ENCODE results near the gene RFC5.

RFC5 gene

DNA sequence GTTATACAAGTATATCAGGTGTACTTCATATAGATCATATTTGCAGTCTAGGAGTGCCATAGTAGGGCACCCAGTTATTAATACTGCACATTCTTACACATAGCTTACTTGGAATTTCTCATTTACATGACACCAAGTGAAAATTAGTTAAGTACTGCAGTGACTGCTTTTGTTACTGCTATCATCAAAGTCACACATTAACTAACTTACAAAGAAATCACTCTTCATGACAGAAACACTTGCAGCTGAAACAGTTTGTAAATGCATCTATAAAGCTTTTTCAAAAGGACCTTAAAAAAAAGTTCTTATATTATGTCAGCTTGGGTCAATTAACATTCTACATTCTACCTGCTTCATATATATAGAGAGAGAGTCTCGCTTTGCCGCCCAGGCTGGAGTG is 17.8 kb upstream of the RFC5 start:
- TF ChIP-seq, protein P1, sequence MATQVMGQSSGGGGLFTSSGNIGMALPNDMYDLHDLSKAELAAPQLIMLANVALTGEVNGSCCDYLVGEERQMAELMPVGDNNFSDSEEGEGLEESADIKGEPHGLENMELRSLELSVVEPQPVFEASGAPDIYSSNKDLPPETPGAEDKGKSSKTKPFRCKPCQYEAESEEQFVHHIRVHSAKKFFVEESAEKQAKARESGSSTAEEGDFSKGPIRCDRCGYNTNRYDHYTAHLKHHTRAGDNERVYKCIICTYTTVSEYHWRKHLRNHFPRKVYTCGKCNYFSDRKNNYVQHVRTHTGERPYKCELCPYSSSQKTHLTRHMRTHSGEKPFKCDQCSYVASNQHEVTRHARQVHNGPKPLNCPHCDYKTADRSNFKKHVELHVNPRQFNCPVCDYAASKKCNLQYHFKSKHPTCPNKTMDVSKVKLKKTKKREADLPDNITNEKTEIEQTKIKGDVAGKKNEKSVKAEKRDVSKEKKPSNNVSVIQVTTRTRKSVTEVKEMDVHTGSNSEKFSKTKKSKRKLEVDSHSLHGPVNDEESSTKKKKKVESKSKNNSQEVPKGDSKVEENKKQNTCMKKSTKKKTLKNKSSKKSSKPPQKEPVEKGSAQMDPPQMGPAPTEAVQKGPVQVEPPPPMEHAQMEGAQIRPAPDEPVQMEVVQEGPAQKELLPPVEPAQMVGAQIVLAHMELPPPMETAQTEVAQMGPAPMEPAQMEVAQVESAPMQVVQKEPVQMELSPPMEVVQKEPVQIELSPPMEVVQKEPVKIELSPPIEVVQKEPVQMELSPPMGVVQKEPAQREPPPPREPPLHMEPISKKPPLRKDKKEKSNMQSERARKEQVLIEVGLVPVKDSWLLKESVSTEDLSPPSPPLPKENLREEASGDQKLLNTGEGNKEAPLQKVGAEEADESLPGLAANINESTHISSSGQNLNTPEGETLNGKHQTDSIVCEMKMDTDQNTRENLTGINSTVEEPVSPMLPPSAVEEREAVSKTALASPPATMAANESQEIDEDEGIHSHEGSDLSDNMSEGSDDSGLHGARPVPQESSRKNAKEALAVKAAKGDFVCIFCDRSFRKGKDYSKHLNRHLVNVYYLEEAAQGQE (IDR thresholded peaks at IDR 0.05; ENCODE audit: insufficient read depth in 1 of 2, low read depth in 2 of 2, low read length in 2 of 2), result no peak
- TF ChIP-seq FOXP2 (optimal IDR thresholded peaks at IDR 0.05; ENCODE audit: borderline replicate concordance, extremely low read depth, extremely low read length, insufficient read depth) (no peak), SIN3A (IDR thresholded peaks at IDR 0.05; ENCODE audit: borderline replicate concordance, insufficient read depth, low read length) (no peak), TAF1 (IDR thresholded peaks at IDR 0.05; ENCODE audit: borderline replicate concordance, insufficient read depth, low read length) (no peak), POLR2AphosphoS5 (IDR thresholded peaks at IDR 0.05; ENCODE audit: low read depth, low read length) (no peak)

DNA sequence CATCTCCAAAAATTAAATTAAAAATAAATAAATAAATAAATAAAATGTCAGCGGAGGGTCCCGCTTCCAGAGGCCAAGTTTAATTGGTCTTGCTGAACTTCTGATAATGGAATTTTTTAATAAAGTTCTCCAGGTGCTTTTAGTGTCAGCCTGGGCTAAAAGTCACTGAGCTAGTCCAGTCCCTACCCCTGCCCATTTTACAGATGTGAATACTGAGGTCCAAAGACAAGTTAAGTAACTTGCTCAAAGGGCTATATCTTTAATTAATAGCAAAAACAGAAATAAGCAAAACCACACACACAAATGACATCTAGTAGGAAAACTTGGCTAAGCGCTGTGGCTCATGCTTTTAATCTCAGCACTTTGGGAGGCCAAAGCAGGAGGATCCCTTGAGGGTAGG is 5.6 kb upstream of the RFC5 start:
- TF ChIP-seq POLR2AphosphoS5 (IDR thresholded peaks at IDR 0.05; ENCODE audit: low read depth, low read length) (no peak), SIN3A (IDR thresholded peaks at IDR 0.05; ENCODE audit: borderline replicate concordance, insufficient read depth, low read length) (no peak), FOXP2 (optimal IDR thresholded peaks at IDR 0.05; ENCODE audit: borderline replicate concordance, extremely low read depth, extremely low read length, insufficient read depth) (no peak), TAF1 (IDR thresholded peaks at IDR 0.05; ENCODE audit: borderline replicate concordance, insufficient read depth, low read length) (no peak)
- TF ChIP-seq, protein P1 (IDR thresholded peaks at IDR 0.05; ENCODE audit: insufficient read depth in 1 of 2, low read depth in 2 of 2, low read length in 2 of 2), result no peak

DNA sequence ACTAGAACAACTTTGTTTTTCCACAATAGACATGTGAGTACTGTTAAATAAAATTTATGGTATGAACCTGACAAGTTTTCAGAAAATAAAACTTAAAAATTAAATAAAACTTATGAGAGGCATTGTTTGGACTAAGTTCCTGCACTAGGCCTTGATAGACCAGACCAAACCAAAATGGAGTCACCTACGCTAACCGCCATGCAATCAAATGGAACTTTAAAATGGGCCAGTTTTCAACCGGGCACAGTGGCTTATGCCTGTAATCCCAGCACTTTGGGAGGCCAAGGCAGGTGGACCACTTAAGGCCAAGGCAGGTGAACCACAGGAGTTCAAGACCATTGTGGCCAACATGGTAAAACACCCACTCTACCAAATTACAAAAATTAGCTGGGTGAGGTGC is 5.1 kb upstream of the RFC5 start:
- TF ChIP-seq SIN3A (IDR thresholded peaks at IDR 0.05; ENCODE audit: borderline replicate concordance, insufficient read depth, low read length) (no peak), POLR2AphosphoS5 (IDR thresholded peaks at IDR 0.05; ENCODE audit: low read depth, low read length) (no peak), FOXP2 (optimal IDR thresholded peaks at IDR 0.05; ENCODE audit: borderline replicate concordance, extremely low read depth, extremely low read length, insufficient read depth) (no peak), TAF1 (IDR thresholded peaks at IDR 0.05; ENCODE audit: borderline replicate concordance, insufficient read depth, low read length) (no peak)
- TF ChIP-seq, protein P1 (IDR thresholded peaks at IDR 0.05; ENCODE audit: insufficient read depth in 1 of 2, low read depth in 2 of 2, low read length in 2 of 2), result no peak

DNA sequence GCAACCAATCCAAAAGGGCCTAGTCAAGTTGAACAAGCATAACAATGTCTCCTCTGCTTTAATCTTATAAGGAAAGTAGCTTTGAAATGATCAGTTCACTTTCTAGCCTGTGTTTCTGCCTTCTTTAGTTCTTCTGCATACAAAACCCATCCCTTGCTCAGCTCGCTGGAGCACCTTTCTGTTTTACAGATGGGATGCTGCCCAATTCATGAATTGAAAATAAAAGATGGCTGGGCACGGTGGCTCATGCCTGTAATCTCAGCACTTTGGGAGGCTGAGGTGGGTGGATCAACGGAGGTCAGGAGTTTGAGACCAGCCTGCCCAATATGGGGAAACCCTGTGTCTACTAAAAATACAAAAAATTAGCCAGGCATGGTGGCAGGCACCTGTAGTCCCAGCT is 4.5 kb upstream of the RFC5 start:
- no peak for TF ChIP-seq FOXP2 (optimal IDR thresholded peaks at IDR 0.05; ENCODE audit: borderline replicate concordance, extremely low read depth, extremely low read length, insufficient read depth)
- TF ChIP-seq SIN3A (IDR thresholded peaks at IDR 0.05; ENCODE audit: borderline replicate concordance, insufficient read depth, low read length), result no peak
- no peak for TF ChIP-seq POLR2AphosphoS5 (IDR thresholded peaks at IDR 0.05; ENCODE audit: low read depth, low read length)
- no peak for TF ChIP-seq TAF1 (IDR thresholded peaks at IDR 0.05; ENCODE audit: borderline replicate concordance, insufficient read depth, low read length)
- TF ChIP-seq, protein P1 (IDR thresholded peaks at IDR 0.05; ENCODE audit: insufficient read depth in 1 of 2, low read depth in 2 of 2, low read length in 2 of 2), result no peak

DNA sequence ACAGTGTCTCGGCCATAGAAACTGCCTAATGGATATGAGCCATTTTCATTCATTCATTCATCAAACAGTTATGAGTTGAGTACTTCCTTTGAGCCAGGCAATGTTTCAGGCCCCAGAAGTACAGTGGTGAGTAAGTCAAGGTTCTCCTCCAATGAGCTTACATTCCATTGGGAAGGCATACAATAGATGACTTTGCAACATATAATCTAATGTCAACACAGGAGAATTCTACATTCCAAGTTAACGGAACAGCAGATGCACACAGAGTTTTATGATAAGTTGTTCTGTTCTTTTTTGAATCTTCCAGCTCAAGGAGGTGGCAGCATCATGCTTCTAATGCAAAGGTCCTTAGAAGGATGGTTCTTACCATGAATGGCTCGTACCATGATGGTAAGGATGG is 3.2 kb upstream of the RFC5 start:
- TF ChIP-seq FOXP2 (optimal IDR thresholded peaks at IDR 0.05; ENCODE audit: borderline replicate concordance, extremely low read depth, extremely low read length, insufficient read depth) (no peak), SIN3A (IDR thresholded peaks at IDR 0.05; ENCODE audit: borderline replicate concordance, insufficient read depth, low read length) (no peak), POLR2AphosphoS5 (IDR thresholded peaks at IDR 0.05; ENCODE audit: low read depth, low read length) (no peak), TAF1 (IDR thresholded peaks at IDR 0.05; ENCODE audit: borderline replicate concordance, insufficient read depth, low read length) (no peak)
- TF ChIP-seq, protein P1 (IDR thresholded peaks at IDR 0.05; ENCODE audit: insufficient read depth in 1 of 2, low read depth in 2 of 2, low read length in 2 of 2), result no peak
